HEK293 (cell line): ENCODE results near the gene IL23R.

Source experiments
- GLIS2 ChIP-seq: fragments of 450-650 bp; formaldehyde crosslinking; IDR thresholded peaks from 2 replicates; pipeline ENCODE4 v1.5.1; 2016; ENCODE audit warnings: missing biosample characterization, missing genetic modification characterization
- KLF7 ChIP-seq: fragments of 450-650 bp; formaldehyde crosslinking; IDR thresholded peaks from 2 replicates; pipeline ENCODE4 v1.5.1; 2016; ENCODE audit warnings: missing biosample characterization, missing genetic modification characterization, borderline replicate concordance
- PRDM1 ChIP-seq: fragments of 450-650 bp; formaldehyde crosslinking; IDR thresholded peaks from 2 replicates; pipeline ENCODE4; 2016; ENCODE audit warnings: missing biosample characterization, missing genetic modification characterization
- REST ChIP-seq: fragments of 450-650 bp; formaldehyde crosslinking; IDR thresholded peaks from 2 replicates; pipeline ENCODE4 v1.5.1; 2016; ENCODE audit warnings: missing biosample characterization, missing genetic modification characterization
- SP7 ChIP-seq: fragments of 450-650 bp; formaldehyde crosslinking; IDR thresholded peaks from 2 replicates; pipeline ENCODE4 v1.5.1; 2016; ENCODE audit warnings: missing biosample characterization, missing genetic modification characterization
- TCF7L2 ChIP-seq: IDR thresholded peaks from 2 replicates; pipeline ENCODE4 v1.6.1; 2011; ENCODE audit warnings: low read depth, mild to moderate bottlenecking, inconsistent platforms, low read length, moderate library complexity, borderline replicate concordance
- ZBTB20 ChIP-seq: fragments of 450-650 bp; formaldehyde crosslinking; IDR thresholded peaks from 2 replicates; pipeline ENCODE4 v1.5.1; 2016; ENCODE audit warnings: missing biosample characterization, missing genetic modification characterization
- ZNF18 ChIP-seq: fragments of 450-650 bp; formaldehyde crosslinking; IDR thresholded peaks from 2 replicates; pipeline ENCODE4 v1.5.1; 2016; ENCODE audit warnings: missing biosample characterization, missing genetic modification characterization
- ZNF274 ChIP-seq, 2 experiments: fragments of 200-500 bp in 1 of 2; fragments of 450-650 bp in 1 of 2; sonication (Bioruptor generic) in 1 of 2; formaldehyde crosslinking in 1 of 2; IDR thresholded peaks; 2 replicates each; pipeline versions ENCODE4 v1.5.1 to v1.6.1; 2014 to 2016; ENCODE audit warnings: borderline replicate concordance in 1 of 2, inconsistent platforms in 1 of 2, low read length in 1 of 2, missing biosample characterization in 1 of 2, missing genetic modification characterization in 1 of 2
- ZNF433 ChIP-seq: fragments of 450-650 bp; formaldehyde crosslinking; IDR thresholded peaks from 2 replicates; pipeline ENCODE4 v1.5.1; 2016; ENCODE audit warnings: missing biosample characterization, missing genetic modification characterization, low read depth
- ZNF513 ChIP-seq: fragments of 450-650 bp; IDR thresholded peaks from 2 replicates; pipeline ENCODE4 v1.5.1; 2018; ENCODE audit warnings: missing biosample characterization, missing genetic modification characterization
- ZNF645 ChIP-seq: fragments of 450-650 bp; formaldehyde crosslinking; IDR thresholded peaks from 2 replicates; pipeline ENCODE4; 2016; ENCODE audit warnings: missing biosample characterization, missing genetic modification characterization
- TF ChIP-seq, protein P1 (sequence below): fragments of 450-650 bp; formaldehyde crosslinking; IDR thresholded peaks from 2 replicates; pipeline ENCODE4 v1.5.1; 2016; ENCODE audit warnings: missing biosample characterization, missing genetic modification characterization
- TF ChIP-seq, protein P2 (sequence below): fragments of 450-650 bp; formaldehyde crosslinking; IDR thresholded peaks from 2 replicates; pipeline ENCODE4 v1.5.1; 2016; ENCODE audit warnings: missing biosample characterization, missing genetic modification characterization

DNA sequence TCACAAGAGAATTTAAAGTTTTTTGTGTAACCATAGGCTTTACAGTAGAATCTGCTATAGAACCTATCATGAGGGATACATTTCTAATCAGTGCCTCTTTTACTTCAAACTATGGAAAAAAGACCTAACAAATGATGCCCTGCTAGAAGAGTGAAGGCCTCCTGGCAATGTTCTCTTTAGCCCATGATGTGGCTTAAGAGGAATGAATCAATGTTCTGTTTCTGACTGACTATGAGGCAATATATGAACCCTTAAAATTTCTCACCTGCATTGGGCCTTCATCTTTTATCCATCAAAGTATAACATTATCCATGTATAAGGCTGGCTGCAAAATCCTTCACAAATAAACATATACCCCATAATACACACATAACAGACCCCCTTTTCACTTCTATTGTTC lies 75.8 kb downstream of the IL23R start:
- no peak for TF ChIP-seq ZNF433 (tag by site-specific recombination)
- no peak for TF ChIP-seq KLF7 (tag by site-specific recombination)
- no peak for TF ChIP-seq REST (tag by site-specific recombination)
- no peak for TF ChIP-seq TCF7L2
- TF ChIP-seq GLIS2 (tag by site-specific recombination) = no peak
- no peak for TF ChIP-seq ZNF645
- no peak for TF ChIP-seq ZNF274 (IDR thresholded peaks at IDR 0.05; ENCODE audit: low read length)
- no peak for TF ChIP-seq ZNF274 (tag by site-specific recombination; IDR thresholded peaks at IDR 0.05; ENCODE audit: borderline replicate concordance)
- TF ChIP-seq, protein P1, sequence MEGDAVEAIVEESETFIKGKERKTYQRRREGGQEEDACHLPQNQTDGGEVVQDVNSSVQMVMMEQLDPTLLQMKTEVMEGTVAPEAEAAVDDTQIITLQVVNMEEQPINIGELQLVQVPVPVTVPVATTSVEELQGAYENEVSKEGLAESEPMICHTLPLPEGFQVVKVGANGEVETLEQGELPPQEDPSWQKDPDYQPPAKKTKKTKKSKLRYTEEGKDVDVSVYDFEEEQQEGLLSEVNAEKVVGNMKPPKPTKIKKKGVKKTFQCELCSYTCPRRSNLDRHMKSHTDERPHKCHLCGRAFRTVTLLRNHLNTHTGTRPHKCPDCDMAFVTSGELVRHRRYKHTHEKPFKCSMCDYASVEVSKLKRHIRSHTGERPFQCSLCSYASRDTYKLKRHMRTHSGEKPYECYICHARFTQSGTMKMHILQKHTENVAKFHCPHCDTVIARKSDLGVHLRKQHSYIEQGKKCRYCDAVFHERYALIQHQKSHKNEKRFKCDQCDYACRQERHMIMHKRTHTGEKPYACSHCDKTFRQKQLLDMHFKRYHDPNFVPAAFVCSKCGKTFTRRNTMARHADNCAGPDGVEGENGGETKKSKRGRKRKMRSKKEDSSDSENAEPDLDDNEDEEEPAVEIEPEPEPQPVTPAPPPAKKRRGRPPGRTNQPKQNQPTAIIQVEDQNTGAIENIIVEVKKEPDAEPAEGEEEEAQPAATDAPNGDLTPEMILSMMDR (tag by site-specific recombination) = no peak
- TF ChIP-seq ZBTB20 (tag by site-specific recombination) = no peak
- TF ChIP-seq ZNF513 (tag by site-specific recombination) = no peak
- no peak for TF ChIP-seq ZNF18 (tag by site-specific recombination)
- TF ChIP-seq, protein P2, sequence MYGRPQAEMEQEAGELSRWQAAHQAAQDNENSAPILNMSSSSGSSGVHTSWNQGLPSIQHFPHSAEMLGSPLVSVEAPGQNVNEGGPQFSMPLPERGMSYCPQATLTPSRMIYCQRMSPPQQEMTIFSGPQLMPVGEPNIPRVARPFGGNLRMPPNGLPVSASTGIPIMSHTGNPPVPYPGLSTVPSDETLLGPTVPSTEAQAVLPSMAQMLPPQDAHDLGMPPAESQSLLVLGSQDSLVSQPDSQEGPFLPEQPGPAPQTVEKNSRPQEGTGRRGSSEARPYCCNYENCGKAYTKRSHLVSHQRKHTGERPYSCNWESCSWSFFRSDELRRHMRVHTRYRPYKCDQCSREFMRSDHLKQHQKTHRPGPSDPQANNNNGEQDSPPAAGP (tag by site-specific recombination) = no peak
- TF ChIP-seq SP7 (tag by site-specific recombination) = no peak
- no peak for TF ChIP-seq PRDM1 (tag by site-specific recombination)
